ENCODE data around the gene TUBB2A.

DNA sequence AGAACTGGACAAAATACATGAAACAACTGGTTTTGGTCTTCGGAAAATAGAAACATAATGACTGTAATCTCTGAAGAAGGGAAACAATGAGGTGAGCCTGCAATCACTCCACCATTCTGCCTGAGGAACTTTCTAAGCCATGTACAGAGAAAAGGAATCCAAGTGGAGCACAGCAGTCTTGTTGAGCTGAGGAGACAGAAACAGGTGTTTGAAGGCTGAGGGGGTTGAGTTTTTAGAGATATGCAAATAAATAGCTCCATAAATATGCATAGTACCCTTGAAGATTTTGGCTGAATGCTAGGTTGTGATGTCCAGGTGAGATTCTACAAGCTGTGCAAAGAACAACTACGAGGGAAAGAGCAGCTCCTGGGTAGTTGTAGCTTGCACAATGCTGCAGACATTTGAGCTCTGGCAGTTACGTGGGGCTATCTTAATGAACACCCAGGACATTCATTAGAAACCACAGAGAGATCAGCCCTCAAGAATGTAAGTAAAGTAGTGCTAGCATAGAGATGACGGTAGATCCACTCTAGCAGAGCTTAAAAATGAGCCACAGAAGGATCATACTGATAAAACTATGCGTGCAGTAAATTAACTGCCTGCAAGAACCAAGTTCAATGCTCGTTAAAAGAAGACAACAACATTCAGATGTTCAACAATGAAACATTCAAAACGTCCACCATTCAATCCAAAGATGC lies 45.8 kb upstream of the TUBB2A start:
- no peak for TF ChIP-seq FOXM1 (IDR thresholded peaks at IDR 0.05; ENCODE audit: low read depth)
- TF ChIP-seq JUND (IDR thresholded peaks at IDR 0.05): no peak
- TF ChIP-seq, protein P1, sequence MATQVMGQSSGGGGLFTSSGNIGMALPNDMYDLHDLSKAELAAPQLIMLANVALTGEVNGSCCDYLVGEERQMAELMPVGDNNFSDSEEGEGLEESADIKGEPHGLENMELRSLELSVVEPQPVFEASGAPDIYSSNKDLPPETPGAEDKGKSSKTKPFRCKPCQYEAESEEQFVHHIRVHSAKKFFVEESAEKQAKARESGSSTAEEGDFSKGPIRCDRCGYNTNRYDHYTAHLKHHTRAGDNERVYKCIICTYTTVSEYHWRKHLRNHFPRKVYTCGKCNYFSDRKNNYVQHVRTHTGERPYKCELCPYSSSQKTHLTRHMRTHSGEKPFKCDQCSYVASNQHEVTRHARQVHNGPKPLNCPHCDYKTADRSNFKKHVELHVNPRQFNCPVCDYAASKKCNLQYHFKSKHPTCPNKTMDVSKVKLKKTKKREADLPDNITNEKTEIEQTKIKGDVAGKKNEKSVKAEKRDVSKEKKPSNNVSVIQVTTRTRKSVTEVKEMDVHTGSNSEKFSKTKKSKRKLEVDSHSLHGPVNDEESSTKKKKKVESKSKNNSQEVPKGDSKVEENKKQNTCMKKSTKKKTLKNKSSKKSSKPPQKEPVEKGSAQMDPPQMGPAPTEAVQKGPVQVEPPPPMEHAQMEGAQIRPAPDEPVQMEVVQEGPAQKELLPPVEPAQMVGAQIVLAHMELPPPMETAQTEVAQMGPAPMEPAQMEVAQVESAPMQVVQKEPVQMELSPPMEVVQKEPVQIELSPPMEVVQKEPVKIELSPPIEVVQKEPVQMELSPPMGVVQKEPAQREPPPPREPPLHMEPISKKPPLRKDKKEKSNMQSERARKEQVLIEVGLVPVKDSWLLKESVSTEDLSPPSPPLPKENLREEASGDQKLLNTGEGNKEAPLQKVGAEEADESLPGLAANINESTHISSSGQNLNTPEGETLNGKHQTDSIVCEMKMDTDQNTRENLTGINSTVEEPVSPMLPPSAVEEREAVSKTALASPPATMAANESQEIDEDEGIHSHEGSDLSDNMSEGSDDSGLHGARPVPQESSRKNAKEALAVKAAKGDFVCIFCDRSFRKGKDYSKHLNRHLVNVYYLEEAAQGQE (IDR thresholded peaks at IDR 0.05; ENCODE audit: low read depth, low read length): no peak
- TF ChIP-seq, protein P2, sequence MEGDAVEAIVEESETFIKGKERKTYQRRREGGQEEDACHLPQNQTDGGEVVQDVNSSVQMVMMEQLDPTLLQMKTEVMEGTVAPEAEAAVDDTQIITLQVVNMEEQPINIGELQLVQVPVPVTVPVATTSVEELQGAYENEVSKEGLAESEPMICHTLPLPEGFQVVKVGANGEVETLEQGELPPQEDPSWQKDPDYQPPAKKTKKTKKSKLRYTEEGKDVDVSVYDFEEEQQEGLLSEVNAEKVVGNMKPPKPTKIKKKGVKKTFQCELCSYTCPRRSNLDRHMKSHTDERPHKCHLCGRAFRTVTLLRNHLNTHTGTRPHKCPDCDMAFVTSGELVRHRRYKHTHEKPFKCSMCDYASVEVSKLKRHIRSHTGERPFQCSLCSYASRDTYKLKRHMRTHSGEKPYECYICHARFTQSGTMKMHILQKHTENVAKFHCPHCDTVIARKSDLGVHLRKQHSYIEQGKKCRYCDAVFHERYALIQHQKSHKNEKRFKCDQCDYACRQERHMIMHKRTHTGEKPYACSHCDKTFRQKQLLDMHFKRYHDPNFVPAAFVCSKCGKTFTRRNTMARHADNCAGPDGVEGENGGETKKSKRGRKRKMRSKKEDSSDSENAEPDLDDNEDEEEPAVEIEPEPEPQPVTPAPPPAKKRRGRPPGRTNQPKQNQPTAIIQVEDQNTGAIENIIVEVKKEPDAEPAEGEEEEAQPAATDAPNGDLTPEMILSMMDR (IDR thresholded peaks at IDR 0.05): no peak
- no peak for TF ChIP-seq EP300 (IDR thresholded peaks at IDR 0.05; ENCODE audit: borderline replicate concordance in 1 of 2, low read depth in 1 of 2, low read length in 1 of 2)
- TF ChIP-seq, protein P3, sequence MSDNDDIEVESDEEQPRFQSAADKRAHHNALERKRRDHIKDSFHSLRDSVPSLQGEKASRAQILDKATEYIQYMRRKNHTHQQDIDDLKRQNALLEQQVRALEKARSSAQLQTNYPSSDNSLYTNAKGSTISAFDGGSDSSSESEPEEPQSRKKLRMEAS (IDR thresholded peaks at IDR 0.05; ENCODE audit: low read depth): no peak
- TF ChIP-seq NFIC (IDR thresholded peaks at IDR 0.05; ENCODE audit: borderline replicate concordance): no peak
- no peak for TF ChIP-seq GABPA (IDR thresholded peaks at IDR 0.05; ENCODE audit: low read depth)
- no peak for TF ChIP-seq TAF1 (IDR thresholded peaks at IDR 0.05; ENCODE audit: borderline replicate concordance, low read depth, low read length)
- TF ChIP-seq POLR2AphosphoS5 (IDR thresholded peaks at IDR 0.05; ENCODE audit: low read depth, low read length): no peak
- no peak for TF ChIP-seq SMC3 (IDR thresholded peaks at IDR 0.05; ENCODE audit: low read depth, low read length)
- TF ChIP-seq, protein P4, sequence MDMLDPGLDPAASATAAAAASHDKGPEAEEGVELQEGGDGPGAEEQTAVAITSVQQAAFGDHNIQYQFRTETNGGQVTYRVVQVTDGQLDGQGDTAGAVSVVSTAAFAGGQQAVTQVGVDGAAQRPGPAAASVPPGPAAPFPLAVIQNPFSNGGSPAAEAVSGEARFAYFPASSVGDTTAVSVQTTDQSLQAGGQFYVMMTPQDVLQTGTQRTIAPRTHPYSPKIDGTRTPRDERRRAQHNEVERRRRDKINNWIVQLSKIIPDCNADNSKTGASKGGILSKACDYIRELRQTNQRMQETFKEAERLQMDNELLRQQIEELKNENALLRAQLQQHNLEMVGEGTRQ (IDR thresholded peaks at IDR 0.05; ENCODE audit: borderline replicate concordance, low read depth, low read length): no peak
- no peak for TF ChIP-seq MXI1 (IDR thresholded peaks at IDR 0.05; ENCODE audit: low read depth, low read length)
- no peak for TF ChIP-seq YY1 (IDR thresholded peaks at IDR 0.05; ENCODE audit: low read depth)

All from SK-N-SH (cell line).